Hepatocyte (in vitro differentiated cells): Measurements from ENCODE around the gene SEMA6A.

ENCODE experiments used
- EZH2 ChIP-seq: fragments of 200-600 bp; sonication (generic); IDR thresholded peaks from 2 replicates; pipeline ENCODE4 v1.6.1; 2016; ENCODE audit warnings: antibody characterized with exemption, mild to moderate bottlenecking, borderline replicate concordance
- EZH2phosphoT487 ChIP-seq: fragments of 200-600 bp; sonication (generic); IDR thresholded peaks from one replicate; pipeline ENCODE4 v1.6.1; 2018; ENCODE audit warnings: antibody characterized with exemption, mild to moderate bottlenecking, low read depth, moderate library complexity; ENCODE audit not compliant: unreplicated experiment, severe bottlenecking
- TF ChIP-seq, protein P1 (sequence below): fragments of 200-600 bp; sonication (generic); IDR thresholded peaks from 2 replicates; pipeline ENCODE4 v1.5.1; 2016; ENCODE audit warnings: antibody characterized with exemption, mild to moderate bottlenecking; ENCODE audit not compliant: poor library complexity

DNA sequence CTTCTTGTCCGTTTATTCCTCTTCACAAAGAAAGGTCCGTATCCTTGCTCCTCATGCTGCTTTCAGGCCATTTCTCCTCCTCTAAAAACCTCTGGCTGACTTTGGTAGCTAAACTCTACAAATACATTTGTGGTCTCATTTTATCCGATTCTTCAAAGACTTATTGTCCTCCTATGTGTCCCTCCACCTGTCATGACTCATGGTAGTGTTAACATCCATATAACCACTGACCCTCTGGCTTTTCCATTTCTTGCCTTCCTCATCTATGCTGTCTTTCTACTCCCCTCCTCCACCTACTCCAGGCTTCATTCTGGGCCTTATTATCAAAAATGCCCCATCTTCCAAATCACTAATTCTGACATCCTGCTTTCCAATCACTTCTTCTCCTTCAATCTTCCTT lies 4.1 kb upstream of the SEMA6A start:
- TF ChIP-seq, protein P1, sequence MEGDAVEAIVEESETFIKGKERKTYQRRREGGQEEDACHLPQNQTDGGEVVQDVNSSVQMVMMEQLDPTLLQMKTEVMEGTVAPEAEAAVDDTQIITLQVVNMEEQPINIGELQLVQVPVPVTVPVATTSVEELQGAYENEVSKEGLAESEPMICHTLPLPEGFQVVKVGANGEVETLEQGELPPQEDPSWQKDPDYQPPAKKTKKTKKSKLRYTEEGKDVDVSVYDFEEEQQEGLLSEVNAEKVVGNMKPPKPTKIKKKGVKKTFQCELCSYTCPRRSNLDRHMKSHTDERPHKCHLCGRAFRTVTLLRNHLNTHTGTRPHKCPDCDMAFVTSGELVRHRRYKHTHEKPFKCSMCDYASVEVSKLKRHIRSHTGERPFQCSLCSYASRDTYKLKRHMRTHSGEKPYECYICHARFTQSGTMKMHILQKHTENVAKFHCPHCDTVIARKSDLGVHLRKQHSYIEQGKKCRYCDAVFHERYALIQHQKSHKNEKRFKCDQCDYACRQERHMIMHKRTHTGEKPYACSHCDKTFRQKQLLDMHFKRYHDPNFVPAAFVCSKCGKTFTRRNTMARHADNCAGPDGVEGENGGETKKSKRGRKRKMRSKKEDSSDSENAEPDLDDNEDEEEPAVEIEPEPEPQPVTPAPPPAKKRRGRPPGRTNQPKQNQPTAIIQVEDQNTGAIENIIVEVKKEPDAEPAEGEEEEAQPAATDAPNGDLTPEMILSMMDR: no peak
- TF ChIP-seq EZH2 (no peak), EZH2phosphoT487 (no peak)
